Stimulated activated CD8-positive, alpha-beta memory T cell treated with anti-CD3 and anti-CD28 coated beads, Interleukin-7, amount 100 ng/mL, for 1 hour (primary cell): ENCODE data around the gene WBP1.
A peak's percentile ranks its signal among the peaks of the same experiment; 100 is the strongest.
"Not testable (repeated sequence)": the region's sequence is repeated elsewhere in the genome, so short reads cannot be mapped to it uniquely, and the experiment has no call there.

Experiments
- DNase-seq, 2 donors: peaks; one replicate each; pipeline ENCODE4 v3.0.0-alpha.2; 2020; ENCODE audit warnings: low read depth in 2 of 2

The WBP1 gene

GRCh38 chr2:74482801-74483674 lies 24.8 kb downstream of the WBP1 start, which contains the start of the genes CCDC142 and TTC31:
Gene CCDC142 (minus strand): TSS chr2:74482998. CDS start chr2:74482837, 161 bp downstream.
Gene TTC31 (plus strand): TSS chr2:74483081. CDS start chr2:74483096, 15 bp downstream.
- DNase-seq: peak; percentile 73 to 81

- not testable (repeated sequence) for DNase-seq
These were observed 25.5 kb downstream of the WBP1 start for GRCh38 chr2:74483675-74484164.

- DNase-seq: no peak
These were observed 27.9 kb downstream of the WBP1 start for GRCh38 chr2:74486141-74486540.

- DNase-seq: no peak
These were observed 30.6 kb downstream of the WBP1 start for GRCh38 chr2:74488643-74489481.

- no peak for DNase-seq
These were observed 31.7 kb downstream of the WBP1 start for GRCh38 chr2:74489906-74490305.

GRCh38 chr2:74491648-74492544 lies 33.7 kb downstream of the WBP1 start:
- no peak for DNase-seq

- DNase-seq: no peak
These were observed 35.3 kb downstream of the WBP1 start for GRCh38 chr2:74493546-74493945.

GRCh38 chr2:74495440-74495839 lies 37.2 kb downstream of the WBP1 start:
- no peak for DNase-seq

GRCh38 chr2:74496997-74497776 lies 38.9 kb downstream of the WBP1 start:
- DNase-seq: no peak

GRCh38 chr2:74497777-74498499 lies 39.7 kb downstream of the WBP1 start:
- DNase-seq: no peak

GRCh38 chr2:74498500-74499266 lies 40.4 kb downstream of the WBP1 start:
- DNase-seq: no peak

GRCh38 chr2:74499267-74499939 lies 41.2 kb downstream of the WBP1 start, which contains the start of gene LBX2:
Gene LBX2 (minus strand): TSS chr2:74499603. CDS start chr2:74499537, 66 bp downstream.
- no peak for DNase-seq

- no peak for DNase-seq
These were observed 41.8 kb downstream of the WBP1 start for GRCh38 chr2:74499940-74500577.

GRCh38 chr2:74500578-74500946 lies 42.3 kb downstream of the WBP1 start:
- no peak for DNase-seq

- DNase-seq: no peak
These were observed 43.3 kb downstream of the WBP1 start for GRCh38 chr2:74501335-74502071.

- no peak for DNase-seq
These were observed 44.0 kb downstream of the WBP1 start for GRCh38 chr2:74502147-74502719.
